Measurements from ENCODE around the gene PNPLA6. TPM values are rescaled to one million over a fixed set of nuclear protein-coding genes. Genes with fewer than 3 reads are reported as not detected.

The PNPLA6 gene
- total and polyA plus RNA-seq, 10 of the 15 experiments (the other 5 are each of a cell fraction or from before 2014, with no cell fraction given): 0.95 to 105 (median 40.0) TPM

GRCh38 chr19:7550987-7551761 lies 15.7 kb downstream of the PNPLA6 start (continued):
- no peak for TF ChIP-seq CUX1 (IDR thresholded peaks at IDR 0.05; ENCODE audit: insufficient replicate concordance, low read depth, low read length)
- no peak for TF ChIP-seq EZH2 (IDR thresholded peaks at IDR 0.05; ENCODE audit: borderline replicate concordance, control insufficient read depth, low read depth, low read length)
- no peak for TF ChIP-seq ASH2L (IDR thresholded peaks at IDR 0.05; ENCODE audit: borderline replicate concordance, low read depth)
- TF ChIP-seq SPI1 (IDR thresholded peaks at IDR 0.05; ENCODE audit: borderline replicate concordance, insufficient read depth, low read depth, low read length): no peak
- peak; percentile 79 for TF ChIP-seq HCFC1 (IDR thresholded peaks at IDR 0.05; ENCODE audit: low read length)
- no peak for TF ChIP-seq PAX5 (IDR thresholded peaks at IDR 0.05; ENCODE audit: borderline replicate concordance, low read depth, low read length)
- TF ChIP-seq SREBF2 (IDR thresholded peaks at IDR 0.05; ENCODE audit: low read length): no peak
- TF ChIP-seq YY1 (IDR thresholded peaks at IDR 0.05; ENCODE audit: low read depth, low read length): 0 out of 2 replicates have a peak, but pooled peaks have one; percentile 42
- TF ChIP-seq TARDBP (IDR thresholded peaks at IDR 0.05; ENCODE audit: borderline replicate concordance): peak; percentile 68; the same call in 1 of the 2 replicates
- TF ChIP-seq SIN3A (IDR thresholded peaks at IDR 0.05; ENCODE audit: low read depth, low read length): no peak
- no peak for TF ChIP-seq STAT3 (IDR thresholded peaks at IDR 0.05; ENCODE audit: low read depth, low read length)
- no peak for TF ChIP-seq USF2 (IDR thresholded peaks at IDR 0.05; ENCODE audit: borderline replicate concordance, low read depth, low read length)
- TF ChIP-seq MTA3 (IDR thresholded peaks at IDR 0.05; ENCODE audit: borderline replicate concordance, low read length): no peak
- TF ChIP-seq ZNF384 (IDR thresholded peaks at IDR 0.05; ENCODE audit: borderline replicate concordance, low read depth, low read length): no peak
- TF ChIP-seq SIX5 (IDR thresholded peaks at IDR 0.05; ENCODE audit: low read depth, low read length, severe bottlenecking): peak; percentile 90
- no peak for TF ChIP-seq CHD1 (IDR thresholded peaks at IDR 0.05; ENCODE audit: low read depth, low read length)

Measured in GM12878 (cell line).